Kidney (tissue), 14 donors: ENCODE data around the gene DCLK1. TPM values are rescaled to one million over a fixed set of nuclear protein-coding genes. Genes with fewer than 3 reads are reported as not detected.

Experiments used
- DNase-seq, 5 donors: peaks; one replicate each; pipeline ENCODE4 v3.0.0-alpha.2; 2013 to 2020
- FAIRE-seq: peaks from 2 replicates; lab custom pipeline; 2012; peaks lifted over from hg19 to GRCh38; lab: Jason Lieb, UNC
- H3K27ac ChIP-seq, 2 donors: one replicate each; pipeline ENCODE4 v1.7.0; 2013; ENCODE audit warnings: low read depth in 2 of 2, low read length in 2 of 2, inconsistent platforms in 1 of 2
- H3K27me3 ChIP-seq: one replicate; pipeline ENCODE4 v1.7.1; 2013; ENCODE audit warnings: low read length, inconsistent platforms; ENCODE audit not compliant: control insufficient read depth, insufficient read depth
- H3K36me3 ChIP-seq, 3 donors: one replicate each; pipeline versions ENCODE4 v1.7.0 to v1.7.1; 2013; ENCODE audit warnings: low read length in 3 of 3, control low read depth in 1 of 3, inconsistent platforms in 1 of 3; ENCODE audit not compliant: insufficient read depth in 3 of 3, control insufficient read depth in 2 of 3
- H3K4me1 ChIP-seq, 3 donors: one replicate each; pipeline versions ENCODE4 v1.7.0 to v1.7.1; 2013; ENCODE audit warnings: low read length in 3 of 3, inconsistent platforms in 1 of 3, low read depth in 1 of 3; ENCODE audit not compliant: control insufficient read depth in 2 of 3, insufficient read depth in 2 of 3
- H3K4me3 ChIP-seq, 3 donors: one replicate each; pipeline versions ENCODE4 v1.7.0 to v1.8.1; 2013; ENCODE audit warnings: low read length in 3 of 3, control low read depth in 1 of 3, inconsistent platforms in 1 of 3
- H3K9ac ChIP-seq, 3 donors: one replicate each; pipeline versions ENCODE4 v1.7.0 to v1.7.1; 2013; ENCODE audit warnings: low read length in 3 of 3, control low read depth in 1 of 3, inconsistent platforms in 1 of 3
- H3K9me3 ChIP-seq, 3 donors: one replicate each; pipeline versions ENCODE4 v1.7.0 to v1.7.1; 2013; ENCODE audit warnings: low read length in 3 of 3, control low read depth in 1 of 3, inconsistent platforms in 1 of 3; ENCODE audit not compliant: control insufficient read depth in 2 of 3, insufficient read depth in 1 of 3
- intact Hi-C: fragments of 100-400 bp; cut with DNase I; formaldehyde crosslinking; loops from one replicate; pipeline ENCODE4 v1.11.1; 2022
- polyA plus RNA-seq: library from polyadenylated mRNA; stranded (reverse); fragments of 350-450 nt; fragmentation: Illumina TruSeq; extraction: RNeasy Lipid Tissue Mini Kit (QIAGEN cat#74804); gene quantifications from one replicate; pipeline ENCODE4 v1.2.3, GENCODE V29; 2014; ENCODE audit warnings: low read depth, low replicate concordance; ENCODE audit not compliant: insufficient read depth
- total RNA-seq: library from RNA; stranded (reverse); fragmentation: NEBNext Ultra II Directional; extraction: Animal tissue kit (Norgen Biotek cat#: 25700); gene quantifications from one replicate; pipeline ENCODE4 v1.2.1, GENCODE V29; 2021
- TF ChIP-seq, protein P1 (sequence below): IDR thresholded peaks from 3 replicates; pipeline ENCODE4 v1.5.1; 2012; ENCODE audit warnings: mild to moderate bottlenecking, moderate library complexity, borderline replicate concordance; ENCODE audit not compliant: insufficient read depth; ENCODE audit errors: extremely low read depth
- donor health status: control.
- donor health status: control.
- donor health status: control.
- donor health status: control.
- donor health status: control.
- donor health status: DM: yes; HTN: yes; CAD: no.
- donor health status: Normal renal cell carcinoma (clear cell type).

The DCLK1 gene
- total and polyA plus RNA-seq, 2 donors from 2014 or later = 0.73 to 8.3 TPM

DNA sequence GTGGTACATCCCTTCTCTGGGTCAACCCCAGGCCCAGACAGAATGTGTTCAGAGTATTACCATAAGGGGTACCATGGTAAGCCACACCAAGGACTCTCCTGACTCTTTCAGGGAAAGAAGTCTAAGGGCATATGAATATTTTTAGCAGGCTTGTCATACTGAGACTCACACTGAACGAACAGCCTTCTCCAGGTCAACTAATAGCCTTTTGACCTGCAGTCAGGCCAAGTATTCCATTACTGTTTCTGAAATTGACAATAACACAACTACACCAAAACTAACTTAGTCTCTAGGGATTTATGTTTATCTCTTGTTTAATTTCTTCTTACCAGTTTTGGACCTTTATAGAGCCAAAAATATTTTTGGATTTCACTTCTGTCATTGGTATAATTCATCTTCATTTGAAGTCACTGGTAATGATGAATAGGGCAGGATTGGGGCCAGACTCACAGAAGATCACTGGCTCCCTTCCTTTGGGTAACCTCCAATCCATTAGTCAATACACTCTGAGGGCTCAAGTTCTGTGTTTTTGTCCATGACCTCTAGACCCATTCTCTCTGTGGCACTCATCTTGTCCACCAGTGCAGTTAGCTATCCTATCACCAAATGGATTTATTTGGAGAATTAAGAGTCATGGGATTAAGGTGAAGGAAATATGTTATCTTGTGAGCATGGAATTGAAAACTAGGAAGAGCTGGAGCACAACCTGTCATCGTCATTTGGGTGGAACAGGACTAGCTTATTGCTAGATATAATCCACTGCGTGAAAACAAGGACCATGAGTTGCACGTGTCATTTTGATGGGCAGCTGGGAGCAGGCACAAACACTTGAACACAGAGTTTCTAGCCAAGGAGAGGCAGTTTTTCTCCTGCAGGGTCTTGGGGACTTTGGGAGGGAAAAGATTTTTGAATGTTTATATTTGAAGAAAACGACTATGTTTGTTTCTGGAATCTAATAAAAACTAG is 313.3 kb downstream of the DCLK1 start:
- intact Hi-C loops = no loop called here
- no peaks in the 10 kb centered on the region for H3K36me3 ChIP-seq
- no peak for DNase-seq
- no peaks in the 10 kb centered on the region for H3K27me3 ChIP-seq
- no peak overlapping the region for H3K9ac ChIP-seq
- no peak for FAIRE-seq
- no peaks in the 10 kb centered on the region for H3K9me3 ChIP-seq
- no peak overlapping the region for H3K27ac ChIP-seq
- TF ChIP-seq, protein P1, sequence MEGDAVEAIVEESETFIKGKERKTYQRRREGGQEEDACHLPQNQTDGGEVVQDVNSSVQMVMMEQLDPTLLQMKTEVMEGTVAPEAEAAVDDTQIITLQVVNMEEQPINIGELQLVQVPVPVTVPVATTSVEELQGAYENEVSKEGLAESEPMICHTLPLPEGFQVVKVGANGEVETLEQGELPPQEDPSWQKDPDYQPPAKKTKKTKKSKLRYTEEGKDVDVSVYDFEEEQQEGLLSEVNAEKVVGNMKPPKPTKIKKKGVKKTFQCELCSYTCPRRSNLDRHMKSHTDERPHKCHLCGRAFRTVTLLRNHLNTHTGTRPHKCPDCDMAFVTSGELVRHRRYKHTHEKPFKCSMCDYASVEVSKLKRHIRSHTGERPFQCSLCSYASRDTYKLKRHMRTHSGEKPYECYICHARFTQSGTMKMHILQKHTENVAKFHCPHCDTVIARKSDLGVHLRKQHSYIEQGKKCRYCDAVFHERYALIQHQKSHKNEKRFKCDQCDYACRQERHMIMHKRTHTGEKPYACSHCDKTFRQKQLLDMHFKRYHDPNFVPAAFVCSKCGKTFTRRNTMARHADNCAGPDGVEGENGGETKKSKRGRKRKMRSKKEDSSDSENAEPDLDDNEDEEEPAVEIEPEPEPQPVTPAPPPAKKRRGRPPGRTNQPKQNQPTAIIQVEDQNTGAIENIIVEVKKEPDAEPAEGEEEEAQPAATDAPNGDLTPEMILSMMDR = no peak
- no peaks in the 10 kb centered on the region for H3K4me1 ChIP-seq
- no peak overlapping the region for H3K4me3 ChIP-seq

DNA sequence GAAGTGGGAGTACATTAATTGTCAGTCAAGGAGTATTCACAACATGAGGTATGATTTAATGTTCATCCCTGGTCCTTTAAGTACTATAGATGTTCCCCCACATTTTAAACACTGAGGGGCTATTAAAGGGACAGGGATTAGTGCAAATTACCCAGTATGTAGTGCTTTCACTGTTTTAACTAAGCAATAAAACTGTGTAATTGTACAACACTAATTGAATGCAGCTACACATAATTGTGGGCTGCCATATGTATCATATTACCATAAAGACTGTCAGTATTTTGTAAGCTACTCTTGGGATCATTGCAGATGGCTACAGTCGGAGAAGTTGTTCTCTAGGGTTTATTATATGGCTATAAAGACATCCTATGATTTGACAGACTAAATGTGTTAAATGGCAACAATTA is 316.6 kb downstream of the DCLK1 start:
- no peaks in the 10 kb centered on the region for H3K4me1 ChIP-seq
- no peaks in the 10 kb centered on the region for H3K36me3 ChIP-seq
- intact Hi-C loops = no loop called here
- H3K9me3 ChIP-seq = no peaks in the 10 kb centered on the region
- FAIRE-seq (no peak), DNase-seq (peak in 2 of 5 donors; percentile 58 to 82)
- H3K4me3 ChIP-seq = no peak overlapping the region
- TF ChIP-seq, protein P1 = no peak
- no peaks in the 10 kb centered on the region for H3K27me3 ChIP-seq
- H3K9ac ChIP-seq = no peak overlapping the region
- no peak overlapping the region for H3K27ac ChIP-seq

DNA sequence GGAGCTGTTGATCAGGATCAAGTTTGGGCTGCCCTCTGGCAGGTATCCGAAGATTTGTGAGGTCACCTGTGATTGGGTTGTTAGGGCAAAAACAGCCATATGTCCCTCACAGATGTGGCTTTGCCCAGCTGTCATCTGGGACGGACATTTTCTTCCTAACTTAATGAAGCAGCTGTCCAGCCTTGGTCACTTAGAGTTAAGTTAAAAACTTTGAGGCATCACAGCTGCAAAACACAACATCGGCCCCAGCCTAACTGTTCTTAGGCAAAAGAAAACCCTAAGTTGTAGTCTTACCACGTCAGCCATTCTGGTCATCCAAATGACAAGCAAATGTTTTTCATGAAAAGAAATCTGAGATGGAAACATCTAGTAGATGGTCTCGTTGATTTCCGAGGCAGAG is 318.4 kb downstream of the DCLK1 start:
- Histone ChIP-seq H3K27ac (no peak overlapping the region), H3K9ac (no peak overlapping the region), H3K4me1 (no peaks in the 10 kb centered on the region), H3K27me3 (no peaks in the 10 kb centered on the region), H3K9me3 (no peaks in the 10 kb centered on the region), H3K4me3 (no peak overlapping the region), H3K36me3 (no peaks in the 10 kb centered on the region)
- no peak for FAIRE-seq
- intact Hi-C loops = no loop called here
- DNase-seq = peak in 2 of 5 donors; percentile 39 to 64
- TF ChIP-seq, protein P1 = no peak
